Thyroid gland (tissue), 4 donors: ENCODE measurements around the gene NCAPD2. TPM values are rescaled to one million over a fixed set of nuclear protein-coding genes. Genes with fewer than 3 reads are reported as not detected.

Experiments used
- DNase-seq, 2 donors: peaks; one replicate each; pipeline ENCODE4 v3.0.0-alpha.2; 2019
- H3K27ac ChIP-seq, 3 donors: fragments of 200-600 bp; sonication (generic); 1 replicate in 2 of 3; 2 replicates in 1 of 3; pipeline ENCODE4 v1.5.1; 2016 to 2019; ENCODE audit warnings: mild to moderate bottlenecking in 1 of 3, moderate library complexity in 1 of 3
- H3K27me3 ChIP-seq: fragments of 200-600 bp; sonication (generic); one replicate; pipeline ENCODE4 v1.5.1; 2019
- H3K36me3 ChIP-seq, 2 donors: fragments of 200-600 bp; sonication (generic); one replicate each; pipeline ENCODE4 v1.5.1; 2016 to 2019
- H3K4me1 ChIP-seq, 2 donors: fragments of 200-600 bp; sonication (generic); one replicate each; pipeline ENCODE4 v1.5.1; 2017 to 2019
- H3K4me3 ChIP-seq, 3 donors: fragments of 200-600 bp; sonication (generic); replicated peaks in 1 of 3; 1 replicate in 2 of 3; 2 replicates in 1 of 3; pipeline ENCODE4 v1.5.1; 2016; ENCODE audit warnings: mild to moderate bottlenecking in 1 of 3
- H3K9me3 ChIP-seq: fragments of 200-600 bp; sonication (generic); one replicate; pipeline ENCODE4 v1.5.1; 2017
- POLR2A ChIP-seq, 2 donors: fragments of 450-650 bp; IDR thresholded peaks; one replicate each; pipeline ENCODE4 v1.6.1; 2017; ENCODE audit warnings: antibody characterized with exemption in 2 of 2, mild to moderate bottlenecking in 2 of 2, moderate library complexity in 1 of 2
- WGBS, 2 donors: methylation state at CpG; one replicate each; pipeline ENCODE4 v1.1.5; 2017; 5-methylcytosine and 5-hydroxymethylcytosine counted together
- intact Hi-C: fragments of 100-400 bp; cut with DNase I; formaldehyde crosslinking; loops from one replicate; pipeline ENCODE4 v1.15.1; 2023
- total RNA-seq, 4 donors: library from RNA; depleted of rRNA; stranded (reverse); fragments of >200 nt; gene quantifications; one replicate each; pipeline ENCODE4 v1.2.3, GENCODE V29; 2016
- TF ChIP-seq, protein P1 (sequence below), 6 experiments: fragments of 200-600 bp in 3 of 6; fragments of 450-650 bp in 3 of 6; sonication (generic) in 3 of 6; IDR thresholded peaks; one replicate each; pipeline ENCODE4 v1.5.1; 2016 to 2019; ENCODE audit warnings: antibody characterized with exemption in 6 of 6, mild to moderate bottlenecking in 2 of 6, inconsistent platforms in 1 of 6, moderate library complexity in 1 of 6

NCAPD2 gene
- total RNA-seq, 4 donors from 2014 or later: 22.4 to 31.8 (median 28.6) TPM

DNA sequence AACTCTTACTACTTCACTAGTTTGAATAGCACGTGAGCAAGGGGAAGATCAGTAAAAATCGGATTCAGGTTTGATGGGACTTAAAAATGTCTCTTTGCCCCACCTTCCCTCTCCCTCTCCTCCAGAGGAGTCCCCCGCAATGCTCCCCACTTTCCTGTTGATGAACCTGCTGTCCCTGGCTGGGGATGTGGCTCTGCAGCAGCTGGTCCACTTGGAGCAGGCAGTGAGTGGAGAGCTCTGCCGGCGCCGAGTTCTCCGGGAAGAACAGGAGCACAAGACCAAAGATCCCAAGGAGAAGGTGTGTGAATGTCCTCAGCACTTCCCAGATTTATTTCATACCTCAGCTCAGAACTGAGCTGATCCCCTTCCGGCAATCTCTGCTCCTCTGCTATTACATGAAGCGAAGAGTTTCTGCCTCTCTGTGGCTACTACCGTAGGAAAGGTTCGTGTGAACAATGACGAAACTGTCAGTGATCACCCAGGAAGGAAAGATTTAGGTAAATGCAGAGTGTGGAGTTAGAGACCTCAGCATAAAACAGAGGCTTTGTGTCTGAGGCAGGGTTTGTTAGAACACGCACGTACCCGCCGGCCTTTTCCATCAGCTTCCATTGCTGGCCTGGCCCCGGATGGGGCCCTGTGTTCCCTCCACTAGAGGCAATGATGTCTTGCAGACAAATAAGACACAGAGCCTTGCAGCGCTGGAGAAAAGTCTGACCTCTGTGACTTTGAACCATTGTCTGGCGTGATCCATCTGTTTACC, 33.0 kb downstream of the NCAPD2 start:
- no peak for TF ChIP-seq POLR2A (IDR thresholded peaks at IDR 0.05)
- TF ChIP-seq, protein P1, sequence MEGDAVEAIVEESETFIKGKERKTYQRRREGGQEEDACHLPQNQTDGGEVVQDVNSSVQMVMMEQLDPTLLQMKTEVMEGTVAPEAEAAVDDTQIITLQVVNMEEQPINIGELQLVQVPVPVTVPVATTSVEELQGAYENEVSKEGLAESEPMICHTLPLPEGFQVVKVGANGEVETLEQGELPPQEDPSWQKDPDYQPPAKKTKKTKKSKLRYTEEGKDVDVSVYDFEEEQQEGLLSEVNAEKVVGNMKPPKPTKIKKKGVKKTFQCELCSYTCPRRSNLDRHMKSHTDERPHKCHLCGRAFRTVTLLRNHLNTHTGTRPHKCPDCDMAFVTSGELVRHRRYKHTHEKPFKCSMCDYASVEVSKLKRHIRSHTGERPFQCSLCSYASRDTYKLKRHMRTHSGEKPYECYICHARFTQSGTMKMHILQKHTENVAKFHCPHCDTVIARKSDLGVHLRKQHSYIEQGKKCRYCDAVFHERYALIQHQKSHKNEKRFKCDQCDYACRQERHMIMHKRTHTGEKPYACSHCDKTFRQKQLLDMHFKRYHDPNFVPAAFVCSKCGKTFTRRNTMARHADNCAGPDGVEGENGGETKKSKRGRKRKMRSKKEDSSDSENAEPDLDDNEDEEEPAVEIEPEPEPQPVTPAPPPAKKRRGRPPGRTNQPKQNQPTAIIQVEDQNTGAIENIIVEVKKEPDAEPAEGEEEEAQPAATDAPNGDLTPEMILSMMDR (IDR thresholded peaks at IDR 0.05): no peak
- peaks cover 4% of the 10 kb centered on the region in 2 donors for H3K4me1 ChIP-seq
- H3K9me3 ChIP-seq: no peaks in the 10 kb centered on the region
- WGBS, 2 donors: 92 to 97% methylated on average over 19 of the region's 19 CpGs
- peaks cover 56 to 72% of the 10 kb centered on the region in 2 donors for H3K36me3 ChIP-seq
- DNase-seq: no peak
- H3K27ac ChIP-seq: no peak overlapping the region
- no peak overlapping the region for H3K4me3 ChIP-seq
- H3K27me3 ChIP-seq: no peaks in the 10 kb centered on the region
- intact Hi-C loops: no loop called here

DNA sequence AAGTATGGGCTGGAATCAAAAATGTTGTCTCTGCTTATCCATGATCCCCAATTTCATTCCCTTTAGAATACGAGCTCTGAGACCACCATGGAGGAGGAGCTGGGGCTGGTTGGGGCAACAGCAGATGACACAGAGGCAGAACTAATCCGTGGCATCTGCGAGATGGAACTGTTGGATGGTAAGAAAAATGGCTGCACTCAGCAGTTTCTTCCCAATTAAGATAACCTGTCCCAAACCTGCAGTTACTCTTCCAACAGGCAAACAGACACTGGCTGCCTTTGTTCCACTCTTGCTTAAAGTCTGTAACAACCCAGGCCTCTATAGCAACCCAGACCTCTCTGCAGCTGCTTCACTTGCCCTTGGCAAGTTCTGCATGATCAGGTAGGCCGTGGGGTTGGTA, 33.8 kb downstream of the NCAPD2 start:
- 93 to 94% methylated on average over 4 of the region's 4 CpGs for WGBS, 2 donors
- TF ChIP-seq POLR2A (IDR thresholded peaks at IDR 0.05): no peak
- TF ChIP-seq, protein P1 (IDR thresholded peaks at IDR 0.05): no peak

DNA sequence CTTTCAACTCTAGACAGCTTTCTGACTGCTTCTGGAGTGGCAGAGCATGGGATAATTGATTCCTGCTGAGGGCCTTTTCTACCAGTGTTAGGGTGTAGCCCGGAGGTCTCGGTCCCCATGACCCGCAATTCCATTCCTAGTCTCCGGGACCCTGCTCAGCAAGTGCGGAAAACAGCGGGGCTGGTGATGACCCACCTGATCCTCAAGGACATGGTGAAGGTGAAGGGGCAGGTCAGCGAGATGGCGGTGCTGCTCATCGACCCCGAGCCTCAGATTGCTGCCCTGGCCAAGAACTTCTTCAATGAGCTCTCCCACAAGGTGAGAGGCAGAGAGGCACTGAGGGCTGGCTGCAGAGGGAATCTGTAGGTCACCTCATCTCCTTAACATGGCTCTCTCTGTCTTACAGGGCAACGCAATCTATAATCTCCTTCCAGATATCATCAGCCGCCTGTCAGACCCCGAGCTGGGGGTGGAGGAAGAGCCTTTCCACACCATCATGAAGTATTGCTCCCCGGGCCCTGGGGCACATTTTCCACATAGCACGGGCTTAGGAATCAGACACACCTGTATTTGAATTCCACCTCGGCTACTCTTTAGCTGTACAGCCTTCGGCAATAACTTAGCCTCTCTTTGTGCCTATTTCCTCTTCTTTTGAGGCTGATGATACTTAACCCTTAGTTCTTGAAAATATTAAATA, 34.8 kb downstream of the NCAPD2 start:
- DNase-seq: no peak
- peaks cover 41 to 55% of the 10 kb centered on the region in 2 donors for H3K36me3 ChIP-seq
- intact Hi-C loops: no loop called here
- no peaks in the 10 kb centered on the region for H3K27me3 ChIP-seq
- no peaks in the 10 kb centered on the region for H3K9me3 ChIP-seq
- TF ChIP-seq, protein P1 (IDR thresholded peaks at IDR 0.05): no peak
- no peak for TF ChIP-seq POLR2A (IDR thresholded peaks at IDR 0.05)
- peaks cover 17% of the 10 kb centered on the region in 2 donors for H3K4me1 ChIP-seq
- H3K27ac ChIP-seq: no peak overlapping the region
- no peak overlapping the region for H3K4me3 ChIP-seq
- 87 to 90% methylated on average over 15 to 17 of the region's 17 CpGs for WGBS, 2 donors

More for the DNA sequence above, 33.8 kb downstream of the NCAPD2 start:
- intact Hi-C loops: no loop called here
- Histone ChIP-seq H3K9me3 (no peaks in the 10 kb centered on the region), H3K4me3 (no peak overlapping the region), H3K27me3 (no peaks in the 10 kb centered on the region), H3K27ac (no peak overlapping the region), H3K4me1 (peaks cover 11 to 12% of the 10 kb centered on the region in 2 donors), H3K36me3 (peaks cover 48 to 65% of the 10 kb centered on the region in 2 donors)
- DNase-seq: no peak

DNA sequence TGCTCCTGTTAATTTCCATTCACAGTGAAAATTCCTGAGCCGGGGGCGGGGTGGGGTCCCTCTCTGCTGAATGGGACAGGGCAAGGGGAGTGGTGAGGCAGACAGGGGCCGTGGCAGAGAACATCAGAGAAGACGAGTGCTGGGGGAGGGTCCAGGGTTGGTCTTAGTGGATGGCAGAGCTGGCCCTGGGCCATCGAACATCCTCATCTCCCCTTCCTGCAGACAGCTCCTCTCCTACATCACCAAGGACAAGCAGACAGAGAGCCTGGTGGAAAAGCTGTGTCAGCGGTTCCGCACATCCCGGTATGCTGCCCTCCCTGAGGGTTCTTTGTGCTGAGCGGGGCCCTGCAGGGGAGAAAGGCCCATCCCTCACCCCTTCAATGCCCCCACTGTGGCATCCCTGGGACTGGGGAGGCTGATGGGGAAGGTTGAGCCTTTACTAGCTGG, 35.4 kb downstream of the NCAPD2 start:
- TF ChIP-seq, protein P1 (IDR thresholded peaks at IDR 0.05): no peak
- no peak for TF ChIP-seq POLR2A (IDR thresholded peaks at IDR 0.05)
- Histone ChIP-seq H3K36me3 (peaks cover 38 to 54% of the 10 kb centered on the region in 2 donors), H3K4me1 (peaks cover 17% of the 10 kb centered on the region in 2 donors), H3K27me3 (no peaks in the 10 kb centered on the region), H3K4me3 (no peak overlapping the region), H3K9me3 (no peaks in the 10 kb centered on the region), H3K27ac (no peak overlapping the region)
- intact Hi-C loops: no loop called here
- no peak for DNase-seq
- WGBS, 2 donors: 81 to 90% methylated on average over 8 to 9 of the region's 9 CpGs
